ENCODE data around the gene MFSD12. TPM values are rescaled to one million over a fixed set of nuclear protein-coding genes. Genes with fewer than 3 reads are reported as not detected.

MFSD12 gene
- total RNA-seq, 1 experiment from 2014 or later: 121 TPM

- H3K9ac ChIP-seq (ENCODE audit: low read length): no peak overlapping the region
- BruUV-seq (replicated peaks): no TSS peak
- no peaks in the 10 kb centered on the region for H3K9me2 ChIP-seq (replicated peaks; ENCODE audit: low read length)
- no peaks in the 10 kb centered on the region for H4K20me1 ChIP-seq (ENCODE audit: low read length)
- no peak for TF ChIP-seq EZH2phosphoT487 (IDR thresholded peaks at IDR 0.05; ENCODE audit: borderline replicate concordance, low read length)
- TF ChIP-seq EZH2 (IDR thresholded peaks at IDR 0.05; ENCODE audit: low read length, unreplicated experiment): no peak
- TF ChIP-seq, protein P1, sequence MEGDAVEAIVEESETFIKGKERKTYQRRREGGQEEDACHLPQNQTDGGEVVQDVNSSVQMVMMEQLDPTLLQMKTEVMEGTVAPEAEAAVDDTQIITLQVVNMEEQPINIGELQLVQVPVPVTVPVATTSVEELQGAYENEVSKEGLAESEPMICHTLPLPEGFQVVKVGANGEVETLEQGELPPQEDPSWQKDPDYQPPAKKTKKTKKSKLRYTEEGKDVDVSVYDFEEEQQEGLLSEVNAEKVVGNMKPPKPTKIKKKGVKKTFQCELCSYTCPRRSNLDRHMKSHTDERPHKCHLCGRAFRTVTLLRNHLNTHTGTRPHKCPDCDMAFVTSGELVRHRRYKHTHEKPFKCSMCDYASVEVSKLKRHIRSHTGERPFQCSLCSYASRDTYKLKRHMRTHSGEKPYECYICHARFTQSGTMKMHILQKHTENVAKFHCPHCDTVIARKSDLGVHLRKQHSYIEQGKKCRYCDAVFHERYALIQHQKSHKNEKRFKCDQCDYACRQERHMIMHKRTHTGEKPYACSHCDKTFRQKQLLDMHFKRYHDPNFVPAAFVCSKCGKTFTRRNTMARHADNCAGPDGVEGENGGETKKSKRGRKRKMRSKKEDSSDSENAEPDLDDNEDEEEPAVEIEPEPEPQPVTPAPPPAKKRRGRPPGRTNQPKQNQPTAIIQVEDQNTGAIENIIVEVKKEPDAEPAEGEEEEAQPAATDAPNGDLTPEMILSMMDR (conservative IDR thresholded peaks at IDR 0.05; ENCODE audit: low read depth, low read length): no peak
- no peaks in the 10 kb centered on the region; the same call in 1 of the 2 replicates for H3K36me3 ChIP-seq (ENCODE audit: low read depth, low read length)
- no peaks in the 10 kb centered on the region for H3F3A ChIP-seq (ENCODE audit: low read length, unreplicated experiment)
- CTCF ChIA-PET: no interaction called here
- POLR2A ChIA-PET (ENCODE audit: unreplicated experiment): no interaction called here
- H3K27me3 ChIP-seq (ENCODE audit: low read length): no peaks in the 10 kb centered on the region
- ATAC-seq: no peak
- no peak overlapping the region for H3K27ac ChIP-seq (ENCODE audit: low read length)
- no peaks in the 10 kb centered on the region for H3K4me1 ChIP-seq (ENCODE audit: insufficient read depth, low read length)
- no peak overlapping the region for H3K4me3 ChIP-seq (ENCODE audit: low read length)
- no peak overlapping the region for H2AFZ ChIP-seq (ENCODE audit: low read length)
- intact Hi-C loops (cut with micrococcal nuclease): no loop called here
- H3K79me2 ChIP-seq (ENCODE audit: low read length): peaks cover under 1% of the 10 kb centered on the region; the same call in 1 of the 2 replicates
- DNase-seq: no peak
- no peaks in the 10 kb centered on the region for H3K9me3 ChIP-seq (ENCODE audit: low read length)
- H3K4me2 ChIP-seq (ENCODE audit: low read length): no peak overlapping the region
These were observed 30.0 kb downstream of the MFSD12 start for GRCh38 chr19:3527238-3527910.

GRCh38 chr19:3526507-3527237 lies 30.7 kb downstream of the MFSD12 start:
- no peak overlapping the region for H3K27ac ChIP-seq (ENCODE audit: low read length)
- H3K79me2 ChIP-seq (ENCODE audit: low read length): peaks cover 6% of the 10 kb centered on the region; the same call in 1 of the 2 replicates
- no peaks in the 10 kb centered on the region for H4K20me1 ChIP-seq (ENCODE audit: low read length)
- H3K4me2 ChIP-seq (ENCODE audit: low read length): no peak overlapping the region
- H3K4me3 ChIP-seq (ENCODE audit: low read length): no peak overlapping the region
- intact Hi-C loops (cut with micrococcal nuclease): no loop called here
- BruUV-seq (replicated peaks): no TSS peak
- CTCF ChIA-PET: no interaction called here
- DNase-seq (no peak), ATAC-seq (no peak)
- H3K4me1 ChIP-seq (ENCODE audit: insufficient read depth, low read length): no peaks in the 10 kb centered on the region
- no peak overlapping the region for H2AFZ ChIP-seq (ENCODE audit: low read length)
- no peak overlapping the region for H3K9ac ChIP-seq (ENCODE audit: low read length)
- TF ChIP-seq EZH2phosphoT487 (IDR thresholded peaks at IDR 0.05; ENCODE audit: borderline replicate concordance, low read length) (no peak), EZH2 (IDR thresholded peaks at IDR 0.05; ENCODE audit: low read length, unreplicated experiment) (no peak)
- TF ChIP-seq, protein P1 (conservative IDR thresholded peaks at IDR 0.05; ENCODE audit: low read depth, low read length): no peak; the same call in 1 of the 2 replicates
- no peaks in the 10 kb centered on the region for H3F3A ChIP-seq (ENCODE audit: low read length, unreplicated experiment)
- no peaks in the 10 kb centered on the region for H3K9me3 ChIP-seq (ENCODE audit: low read length)
- POLR2A ChIA-PET (ENCODE audit: unreplicated experiment): no interaction called here
- no peaks in the 10 kb centered on the region for H3K27me3 ChIP-seq (ENCODE audit: low read length)
- H3K9me2 ChIP-seq (replicated peaks; ENCODE audit: low read length): no peaks in the 10 kb centered on the region
- H3K36me3 ChIP-seq (ENCODE audit: low read depth, low read length): no peaks in the 10 kb centered on the region; the same call in 1 of the 2 replicates

All from PC-3 (cell line).